Trophoblast cell (in vitro differentiated cells and primary cell): ENCODE measurements around the gene HSPA2.
A peak's percentile ranks its signal among the peaks of the same experiment; 100 is the strongest.

Experiments
- DNase-seq, 2 donors: peaks; one replicate each; pipeline ENCODE4 v3.0.0-alpha.2; 2016
- H2AFZ ChIP-seq: 2 replicates; pipeline ENCODE4 v1.6.1; 2013; ENCODE audit warnings: low read length, moderate library complexity, mild to moderate bottlenecking; ENCODE audit not compliant: insufficient read depth, poor library complexity
- H2AK5ac ChIP-seq: 2 replicates; pipeline ENCODE4 v1.6.1; 2013; ENCODE audit warnings: mild to moderate bottlenecking, low read length
- H2BK120ac ChIP-seq: 2 replicates; pipeline ENCODE4 v1.6.1; 2013; ENCODE audit warnings: low read length, mild to moderate bottlenecking, moderate library complexity; ENCODE audit not compliant: insufficient read depth, poor library complexity
- H2BK12ac ChIP-seq: 2 replicates; pipeline ENCODE4 v1.6.1; 2013; ENCODE audit warnings: mild to moderate bottlenecking, low read length, moderate library complexity
- H2BK5ac ChIP-seq: 2 replicates; pipeline ENCODE4 v1.6.1; 2013; ENCODE audit warnings: low read length, low read depth, moderate library complexity, mild to moderate bottlenecking; ENCODE audit not compliant: poor library complexity
- H3K14ac ChIP-seq: 2 replicates; pipeline ENCODE4 v1.6.1; 2013; ENCODE audit warnings: mild to moderate bottlenecking, low read length
- H3K18ac ChIP-seq: 2 replicates; pipeline ENCODE4 v1.6.1; 2013; ENCODE audit warnings: mild to moderate bottlenecking, low read length
- H3K23ac ChIP-seq: 2 replicates; pipeline ENCODE4 v1.6.1; 2013; ENCODE audit warnings: low read length
- H3K27ac ChIP-seq: 2 replicates; pipeline ENCODE4 v1.5.1; 2013; ENCODE audit warnings: low read depth, mild to moderate bottlenecking, inconsistent platforms, low read length, moderate library complexity
- H3K27me3 ChIP-seq: 2 replicates; pipeline ENCODE4 v1.6.1; 2013; ENCODE audit warnings: inconsistent platforms, mild to moderate bottlenecking, low read length, moderate library complexity; ENCODE audit not compliant: insufficient read depth
- H3K36me3 ChIP-seq, 2 experiments: 1 replicate in 1 of 2; 2 replicates in 1 of 2; pipeline ENCODE4 v1.6.1; 2013; ENCODE audit warnings: low read length in 2 of 2, mild to moderate bottlenecking in 2 of 2, moderate library complexity in 1 of 2; ENCODE audit not compliant: insufficient read depth in 2 of 2, control insufficient read depth in 1 of 2
- H3K4ac ChIP-seq: 2 replicates; pipeline ENCODE4 v1.6.1; 2013; ENCODE audit warnings: low read depth, mild to moderate bottlenecking, low read length, moderate library complexity
- H3K4me1 ChIP-seq, 2 experiments: 1 replicate in 1 of 2; 2 replicates in 1 of 2; pipeline ENCODE4 v1.6.1; 2013; ENCODE audit warnings: low read length in 2 of 2, mild to moderate bottlenecking in 2 of 2, moderate library complexity in 1 of 2; ENCODE audit not compliant: insufficient read depth in 2 of 2, control insufficient read depth in 1 of 2
- H3K4me2 ChIP-seq: 2 replicates; pipeline ENCODE4 v1.6.1; 2013; ENCODE audit warnings: inconsistent platforms, mild to moderate bottlenecking, low read length, moderate library complexity
- H3K4me3 ChIP-seq: 2 replicates; pipeline ENCODE4 v1.5.1; 2013; ENCODE audit warnings: mild to moderate bottlenecking, low read depth, low read length, inconsistent platforms
- H3K79me1 ChIP-seq: one replicate; pipeline ENCODE4 v1.6.1; 2013; ENCODE audit warnings: low read length
- H3K79me2 ChIP-seq: 2 replicates; pipeline ENCODE4 v1.6.1; 2013; ENCODE audit warnings: low read length, mild to moderate bottlenecking; ENCODE audit not compliant: control insufficient read depth, insufficient read depth, poor library complexity
- H3K9ac ChIP-seq: 2 replicates; pipeline ENCODE4 v1.6.1; 2013; ENCODE audit warnings: mild to moderate bottlenecking, low read length
- H3K9me3 ChIP-seq: 2 replicates; pipeline ENCODE4 v1.6.1; 2013; ENCODE audit warnings: low read depth, mild to moderate bottlenecking, control low read depth, inconsistent platforms, low read length; ENCODE audit not compliant: insufficient read depth
- H4K12ac ChIP-seq: 2 replicates; pipeline ENCODE4 v1.6.1; 2013; ENCODE audit warnings: low read depth, mild to moderate bottlenecking, low read length, moderate library complexity
- H4K8ac ChIP-seq: 2 replicates; pipeline ENCODE4 v1.6.1; 2013; ENCODE audit warnings: low read depth, mild to moderate bottlenecking, low read length, moderate library complexity
- H4K91ac ChIP-seq: one replicate; pipeline ENCODE4 v1.6.1; 2013; ENCODE audit warnings: low read depth, mild to moderate bottlenecking, low read length, moderate library complexity
- WGBS: extraction: QIAGEN DNeasy Blood & Tissue Kit; methylation state at CpG from one replicate; pipeline ENCODE4 v1.1.7; 2013; ENCODE audit warnings: missing lambda C conversion rate; ENCODE audit not compliant: insufficient read length, insufficient coverage; ENCODE audit errors: extremely low coverage; 5-methylcytosine and 5-hydroxymethylcytosine counted together

The HSPA2 gene

DNA sequence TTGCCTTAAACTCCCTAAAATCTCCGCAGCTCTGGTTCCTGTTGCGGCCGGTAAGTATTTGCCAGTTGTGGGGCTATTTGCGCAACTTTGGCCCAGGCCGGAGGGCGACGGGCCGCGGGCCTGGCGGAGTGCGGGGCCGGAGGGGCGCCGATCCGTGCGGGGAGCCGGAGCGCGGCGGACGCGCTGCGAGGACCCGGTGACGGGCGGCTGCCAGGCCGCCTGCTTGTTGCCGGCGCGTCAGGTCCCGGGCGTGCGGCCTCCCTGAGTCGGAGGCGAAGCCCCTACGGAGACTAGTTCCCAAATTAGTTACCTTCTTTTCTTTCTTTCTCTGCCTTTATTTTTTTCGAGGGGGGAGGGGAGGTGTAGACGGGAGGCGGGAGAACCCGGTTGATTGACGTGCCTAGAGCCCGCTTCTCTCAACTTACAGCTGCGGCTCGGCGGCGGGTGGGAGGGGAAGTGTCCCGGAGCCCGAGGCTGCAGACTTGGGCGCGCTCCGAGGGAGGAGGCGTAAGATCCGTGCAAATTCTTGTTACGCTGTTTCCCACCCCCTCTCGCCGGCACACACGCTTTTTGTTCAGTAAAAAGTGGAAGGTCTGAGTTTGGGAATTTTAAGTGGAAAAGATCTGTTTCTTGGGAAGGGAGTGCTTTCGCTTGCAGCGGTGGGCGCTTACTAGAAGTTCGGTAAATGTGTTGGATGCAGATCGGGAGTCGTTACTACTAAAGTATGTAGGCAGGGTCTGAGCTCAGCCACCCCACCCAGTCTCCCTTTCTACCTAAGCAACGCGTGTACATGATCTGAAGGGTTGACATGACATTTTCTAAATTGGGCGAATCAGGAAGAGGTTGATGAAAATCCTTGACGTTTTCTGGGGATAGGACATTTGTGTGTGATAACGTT lies 35.4 kb upstream of the HSPA2 start:
- peak overlapping the region; percentile 55 for H2BK12ac ChIP-seq
- H3K4me2 ChIP-seq, result peak overlapping the region; percentile 99
- peak overlapping the region; percentile 100 for H4K91ac ChIP-seq
- peak; percentile 83 to 87 for DNase-seq
- peak overlapping the region; percentile 100 for H3K9ac ChIP-seq
- WGBS, result no CpG with 5 or more reads among the region's 68 CpGs
- H3K4ac ChIP-seq, result peak overlapping the region; percentile 97
- H3K14ac ChIP-seq, result peak overlapping the region; percentile 98
- H2BK120ac ChIP-seq, result peak overlapping the region; percentile 45
- H2BK5ac ChIP-seq, result peak overlapping the region; percentile 98
- no peaks in the 10 kb centered on the region for H3K27me3 ChIP-seq
- peak overlapping the region; percentile 92 for H3K18ac ChIP-seq
- H2AK5ac ChIP-seq, result peak overlapping the region; percentile 98
- H4K12ac ChIP-seq, result peak overlapping the region; percentile 97
- peak overlapping the region; percentile 37 for H3K23ac ChIP-seq
- H4K8ac ChIP-seq, result peak overlapping the region; percentile 95
- peaks cover 35% of the 10 kb centered on the region for H3K79me1 ChIP-seq
- H3K27ac ChIP-seq, result peak overlapping the region; percentile 100
- no peaks in the 10 kb centered on the region for H3K36me3 ChIP-seq
- H3K4me3 ChIP-seq, result peak overlapping the region; percentile 93
- peaks cover 37% of the 10 kb centered on the region for H3K79me2 ChIP-seq
- H2AFZ ChIP-seq, result peak overlapping the region; percentile 82
- H3K9me3 ChIP-seq, result no peaks in the 10 kb centered on the region
- peaks cover 13 to 15% of the 10 kb centered on the region in 2 experiments for H3K4me1 ChIP-seq

GRCh38 chr14:64506721-64507120 lies 33.8 kb upstream of the HSPA2 start:
- H3K27me3 ChIP-seq, result no peaks in the 10 kb centered on the region
- no peak overlapping the region for H2AFZ ChIP-seq
- H4K8ac ChIP-seq, result no peak overlapping the region
- H3K4ac ChIP-seq, result peak overlapping the region; percentile 13
- H2BK5ac ChIP-seq, result no peak overlapping the region
- no peak overlapping the region for H4K91ac ChIP-seq
- H3K4me3 ChIP-seq, result no peak overlapping the region
- H3K18ac ChIP-seq, result no peak overlapping the region
- H3K27ac ChIP-seq, result no peak overlapping the region
- H2AK5ac ChIP-seq, result no peak overlapping the region
- peaks cover 35% of the 10 kb centered on the region for H3K79me1 ChIP-seq
- no peak overlapping the region for H4K12ac ChIP-seq
- no peak overlapping the region for H2BK12ac ChIP-seq
- peaks cover 41% of the 10 kb centered on the region for H3K79me2 ChIP-seq
- H3K36me3 ChIP-seq, result peaks cover 0 to 3% of the 10 kb centered on the region in 2 experiments
- DNase-seq, result no peak
- WGBS, result no CpG with 5 or more reads among the region's 3 CpGs
- H2BK120ac ChIP-seq, result no peak overlapping the region
- H3K14ac ChIP-seq, result no peak overlapping the region
- no peaks in the 10 kb centered on the region for H3K9me3 ChIP-seq
- H3K9ac ChIP-seq, result no peak overlapping the region
- H3K4me1 ChIP-seq, result peaks cover 10 to 15% of the 10 kb centered on the region in 2 experiments
- no peak overlapping the region for H3K23ac ChIP-seq
- H3K4me2 ChIP-seq, result peak overlapping the region; percentile 45

DNA sequence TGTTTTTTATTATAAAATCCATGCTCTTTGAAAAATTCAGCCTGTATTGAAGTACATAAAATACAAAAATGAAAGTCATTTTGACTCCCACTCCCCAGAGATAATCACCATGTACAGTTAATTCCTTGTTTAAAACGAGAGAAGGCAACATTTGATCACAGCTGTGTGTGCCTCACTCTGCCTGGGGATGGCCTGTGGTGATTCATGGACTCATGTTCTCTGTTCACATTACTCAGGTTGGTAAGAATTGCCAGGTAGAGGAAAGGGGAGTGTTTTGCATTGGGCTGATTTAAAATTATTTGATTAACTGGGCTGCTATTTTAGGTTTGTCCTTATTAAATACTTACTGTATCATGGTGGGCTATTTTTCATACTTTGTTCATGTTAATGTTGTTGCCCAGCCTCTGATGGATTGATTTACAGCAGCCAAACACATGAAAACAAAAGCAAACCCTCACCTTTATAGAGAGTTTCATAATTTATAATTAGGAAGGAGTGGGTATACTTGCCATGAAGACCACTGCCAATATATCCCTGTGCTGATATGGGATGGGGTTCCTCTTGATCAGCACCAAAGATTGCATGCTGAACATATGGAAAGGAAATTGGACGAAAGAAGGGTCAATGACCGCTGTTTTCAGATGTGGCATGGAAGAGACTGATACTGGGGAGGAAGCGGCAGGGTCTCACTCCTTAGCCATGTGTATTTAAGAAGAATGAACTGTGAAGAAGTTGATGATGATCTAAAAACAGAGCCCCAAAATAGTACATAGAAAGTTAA lies 33.0 kb upstream of the HSPA2 start:
- no peak overlapping the region for H3K18ac ChIP-seq
- peaks cover 32% of the 10 kb centered on the region for H3K79me1 ChIP-seq
- DNase-seq, result peak in 1 of 2 donors; percentile 15
- no peak overlapping the region for H4K91ac ChIP-seq
- no peak overlapping the region for H2AFZ ChIP-seq
- peak overlapping the region; percentile 4 for H3K4me2 ChIP-seq
- H3K79me2 ChIP-seq, result peaks cover 40% of the 10 kb centered on the region
- no peak overlapping the region for H4K12ac ChIP-seq
- no peak overlapping the region for H3K14ac ChIP-seq
- H2BK5ac ChIP-seq, result no peak overlapping the region
- H2BK120ac ChIP-seq, result no peak overlapping the region
- H3K4ac ChIP-seq, result peak overlapping the region; percentile 75
- no peak overlapping the region for H3K9ac ChIP-seq
- peaks cover 0 to 4% of the 10 kb centered on the region in 2 experiments for H3K36me3 ChIP-seq
- H3K27ac ChIP-seq, result no peak overlapping the region
- no peaks in the 10 kb centered on the region for H3K27me3 ChIP-seq
- H3K23ac ChIP-seq, result no peak overlapping the region
- H3K4me3 ChIP-seq, result no peak overlapping the region
- no peak overlapping the region for H4K8ac ChIP-seq
- no peak overlapping the region for H2BK12ac ChIP-seq
- no CpG with 5 or more reads among the region's 4 CpGs for WGBS
- H3K4me1 ChIP-seq, result peaks cover 9 to 10% of the 10 kb centered on the region in 2 experiments
- no peaks in the 10 kb centered on the region for H3K9me3 ChIP-seq
- no peak overlapping the region for H2AK5ac ChIP-seq

- Histone ChIP-seq H3K4ac (peak overlapping the region; percentile 53), H3K27me3 (no peaks in the 10 kb centered on the region), H3K4me2 (no peak overlapping the region), H2BK120ac (no peak overlapping the region), H4K8ac (no peak overlapping the region), H3K9ac (no peak overlapping the region), H2AFZ (no peak overlapping the region), H2AK5ac (no peak overlapping the region), H3K9me3 (no peaks in the 10 kb centered on the region), H3K79me1 (peaks cover 25% of the 10 kb centered on the region), H4K91ac (no peak overlapping the region), H2BK12ac (no peak overlapping the region), H4K12ac (no peak overlapping the region), H3K27ac (peak overlapping the region; percentile 23), H2BK5ac (no peak overlapping the region), H3K4me3 (no peak overlapping the region), H3K14ac (no peak overlapping the region), H3K4me1 (peaks cover 6 to 9% of the 10 kb centered on the region in 2 experiments), H3K36me3 (peaks cover 0 to 4% of the 10 kb centered on the region in 2 experiments), H3K79me2 (peaks cover 34% of the 10 kb centered on the region), H3K18ac (no peak overlapping the region), H3K23ac (no peak overlapping the region)
- DNase-seq, result no peak
- WGBS, result no CpG with 5 or more reads among the region's 1 CpG
Observed at GRCh38 chr14:64508215-64508776, 32.2 kb upstream of the HSPA2 start.
